Measurements from ENCODE around the gene TMEM240.

DNA sequence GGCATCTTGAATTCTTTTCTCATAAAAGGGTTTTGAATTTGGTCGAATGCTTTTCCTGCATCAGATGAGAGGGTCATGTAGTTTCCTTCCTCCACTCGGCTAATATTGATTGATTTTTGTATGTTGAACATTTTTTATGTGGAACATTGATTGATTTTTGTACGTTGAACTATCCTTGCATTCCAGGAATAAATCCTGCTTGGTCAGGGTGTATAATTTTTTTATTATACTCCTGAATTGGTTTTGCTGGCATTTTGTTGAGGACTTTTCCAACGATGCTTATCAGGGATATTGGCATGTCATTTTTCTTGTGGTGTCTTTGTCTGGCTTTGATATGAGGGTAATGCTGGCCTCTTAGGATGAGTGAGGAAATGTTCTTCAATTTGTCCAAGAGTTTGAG lies 8.5 kb downstream of the TMEM240 start:
- TF ChIP-seq EZH2 (IDR thresholded peaks at IDR 0.05) = no peak
- TF ChIP-seq POLR2AphosphoS5 (IDR thresholded peaks at IDR 0.05; ENCODE audit: borderline replicate concordance, low read depth, low read length) = no peak

Data from SK-N-MC (cell line).